Measurements from ENCODE around the gene CHSY1. TPM values are rescaled to one million over a fixed set of nuclear protein-coding genes. Genes with fewer than 3 reads are reported as not detected.
A peak's percentile ranks its signal among the peaks of the same experiment; 100 is the strongest.

The CHSY1 gene
- polyA plus RNA-seq, 2 donors = 3.3 to 5.2 TPM

DNA sequence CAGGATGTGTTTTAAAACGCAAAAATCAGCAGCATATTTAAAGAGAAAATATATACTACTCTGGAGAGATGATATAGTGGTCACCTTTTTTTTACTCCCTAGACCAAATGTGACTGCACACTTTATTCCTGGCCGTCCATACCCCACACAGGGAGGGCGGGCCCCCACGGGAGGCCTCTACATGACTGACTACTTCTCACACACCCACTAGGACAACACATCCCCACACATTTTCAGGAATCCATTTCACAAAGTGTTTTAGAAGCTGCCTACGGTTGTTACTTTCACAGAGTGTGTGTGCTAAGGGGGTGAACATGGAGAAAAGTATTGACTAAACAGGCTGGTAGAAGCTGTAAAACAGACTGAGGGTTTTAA lies 67.9 kb downstream of the CHSY1 start:
- peaks cover 0 to 3% of the 10 kb centered on the region in 2 donors for H3K36me3 ChIP-seq (ENCODE audit: control insufficient read depth in 2 of 2, insufficient read depth in 2 of 2, low read length in 1 of 2)
- H3K9me3 ChIP-seq (ENCODE audit: control insufficient read depth in 2 of 2, insufficient read depth in 1 of 2, low read depth in 1 of 2, low read length in 1 of 2) = no peaks in the 10 kb centered on the region
- peaks cover 9 to 11% of the 10 kb centered on the region in 2 donors for H3K4me1 ChIP-seq (ENCODE audit: control insufficient read depth in 2 of 2, insufficient read depth in 2 of 2, low read length in 1 of 2)
- H3K27me3 ChIP-seq (ENCODE audit: control insufficient read depth in 1 of 2, insufficient read depth in 2 of 2, low read length in 2 of 2) = no peaks in the 10 kb centered on the region
- H3K4me3 ChIP-seq (ENCODE audit: low read depth in 1 of 2, low read length in 2 of 2) = no peak overlapping the region
- 71 to 72% methylated on average over 5 of the region's 5 CpGs for WGBS, 2 donors
- peak overlapping the region in 1 of 2 donors; percentile 44 for H3K27ac ChIP-seq (ENCODE audit: low read depth in 2 of 2, low read length in 1 of 2)

DNA sequence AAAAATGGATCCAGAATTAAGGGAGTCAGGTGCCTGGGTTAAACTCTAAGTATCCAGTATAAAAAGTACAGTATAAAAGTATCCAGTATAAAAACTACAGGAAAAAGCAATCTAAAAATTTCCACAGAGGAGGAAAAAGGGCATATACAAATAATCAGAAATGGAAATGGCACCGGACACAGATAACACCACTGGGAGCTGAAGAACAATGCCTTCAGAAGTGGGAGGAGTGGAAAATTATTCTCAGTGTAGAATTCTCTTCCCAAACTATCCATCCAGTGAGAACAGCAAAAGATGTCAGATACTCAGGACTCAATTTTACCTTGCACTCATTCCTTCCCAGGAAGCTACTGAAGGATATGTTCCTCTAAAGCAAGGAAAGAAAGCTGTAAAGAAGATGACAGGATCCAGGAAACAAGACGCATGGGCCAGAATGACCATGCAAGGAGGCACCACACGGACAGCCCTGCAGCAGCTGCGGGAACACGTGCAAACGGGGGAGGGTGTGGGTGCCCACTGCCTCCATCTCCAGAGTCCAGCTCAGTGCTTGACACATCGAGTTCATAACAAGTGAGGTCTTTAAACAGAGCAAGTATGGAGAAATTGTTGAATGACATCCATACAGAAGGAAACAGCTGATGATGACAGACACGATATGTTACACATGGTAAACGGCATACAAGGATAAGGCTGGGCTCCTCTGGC lies 68.5 kb downstream of the CHSY1 start:
- H3K27me3 ChIP-seq (ENCODE audit: control insufficient read depth in 1 of 2, insufficient read depth in 2 of 2, low read length in 2 of 2) = no peaks in the 10 kb centered on the region
- no peak overlapping the region for H3K27ac ChIP-seq (ENCODE audit: low read depth in 2 of 2, low read length in 1 of 2)
- 69 to 77% methylated on average over 9 of the region's 9 CpGs for WGBS, 2 donors
- no peaks in the 10 kb centered on the region for H3K9me3 ChIP-seq (ENCODE audit: control insufficient read depth in 2 of 2, insufficient read depth in 1 of 2, low read depth in 1 of 2, low read length in 1 of 2)
- no peak overlapping the region for H3K4me3 ChIP-seq (ENCODE audit: low read depth in 1 of 2, low read length in 2 of 2)
- peaks cover 11% of the 10 kb centered on the region in 2 donors for H3K4me1 ChIP-seq (ENCODE audit: control insufficient read depth in 2 of 2, insufficient read depth in 2 of 2, low read length in 1 of 2)
- H3K36me3 ChIP-seq (ENCODE audit: control insufficient read depth in 2 of 2, insufficient read depth in 2 of 2, low read length in 1 of 2) = peaks cover 0 to 4% of the 10 kb centered on the region in 2 donors

DNA sequence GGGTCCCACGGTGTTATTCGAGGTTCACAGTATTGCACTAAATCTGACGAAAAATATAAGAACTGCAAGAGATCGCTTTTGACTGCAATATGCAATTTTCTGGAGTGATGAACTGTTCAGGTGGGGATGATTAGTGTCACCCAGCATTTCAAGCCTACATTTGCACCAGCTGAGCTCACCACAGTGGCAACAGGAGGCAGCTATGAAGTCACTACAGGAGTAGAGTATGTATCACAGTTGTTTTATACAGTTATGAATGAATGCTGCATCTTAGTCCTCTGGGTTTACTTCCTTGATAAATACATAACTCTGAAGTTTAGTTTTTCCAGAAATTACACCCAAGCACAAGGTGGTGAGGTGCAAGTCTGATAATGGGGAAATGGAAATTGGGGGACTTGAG lies 69.6 kb downstream of the CHSY1 start:
- no peaks in the 10 kb centered on the region for H3K9me3 ChIP-seq (ENCODE audit: control insufficient read depth in 2 of 2, insufficient read depth in 1 of 2, low read depth in 1 of 2, low read length in 1 of 2)
- peaks cover 0 to 6% of the 10 kb centered on the region in 2 donors for H3K36me3 ChIP-seq (ENCODE audit: control insufficient read depth in 2 of 2, insufficient read depth in 2 of 2, low read length in 1 of 2)
- no peak overlapping the region for H3K27ac ChIP-seq (ENCODE audit: low read depth in 2 of 2, low read length in 1 of 2)
- H3K4me3 ChIP-seq (ENCODE audit: low read depth in 1 of 2, low read length in 2 of 2) = no peak overlapping the region
- H3K4me1 ChIP-seq (ENCODE audit: control insufficient read depth in 2 of 2, insufficient read depth in 2 of 2, low read length in 1 of 2) = peaks cover 13 to 17% of the 10 kb centered on the region in 2 donors
- 71 to 78% methylated on average over 4 of the region's 4 CpGs for WGBS, 2 donors
- H3K27me3 ChIP-seq (ENCODE audit: control insufficient read depth in 1 of 2, insufficient read depth in 2 of 2, low read length in 2 of 2) = no peaks in the 10 kb centered on the region

DNA sequence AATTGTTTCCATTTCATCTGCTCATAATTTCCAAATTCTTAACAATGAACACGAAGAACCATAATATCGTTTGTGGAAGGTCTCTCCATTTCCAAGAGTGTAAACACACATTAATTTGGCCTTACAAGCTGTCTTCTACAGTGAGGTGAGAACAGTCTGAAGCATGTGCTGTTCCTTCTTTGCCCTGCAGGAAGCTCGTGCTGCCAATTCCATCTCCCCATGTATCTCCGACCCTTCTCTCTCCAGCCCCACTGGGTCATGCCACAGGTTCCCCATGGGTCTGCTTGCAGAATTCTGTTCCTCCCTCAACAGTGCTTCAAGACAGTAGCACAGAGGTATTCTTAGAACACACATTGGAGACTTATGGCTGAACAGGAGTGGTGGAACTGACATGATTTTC lies 70.5 kb downstream of the CHSY1 start:
- peaks cover 13 to 17% of the 10 kb centered on the region in 2 donors for H3K4me1 ChIP-seq (ENCODE audit: control insufficient read depth in 2 of 2, insufficient read depth in 2 of 2, low read length in 1 of 2)
- 88 to 89% methylated on average over 4 of the region's 4 CpGs for WGBS, 2 donors

DNA sequence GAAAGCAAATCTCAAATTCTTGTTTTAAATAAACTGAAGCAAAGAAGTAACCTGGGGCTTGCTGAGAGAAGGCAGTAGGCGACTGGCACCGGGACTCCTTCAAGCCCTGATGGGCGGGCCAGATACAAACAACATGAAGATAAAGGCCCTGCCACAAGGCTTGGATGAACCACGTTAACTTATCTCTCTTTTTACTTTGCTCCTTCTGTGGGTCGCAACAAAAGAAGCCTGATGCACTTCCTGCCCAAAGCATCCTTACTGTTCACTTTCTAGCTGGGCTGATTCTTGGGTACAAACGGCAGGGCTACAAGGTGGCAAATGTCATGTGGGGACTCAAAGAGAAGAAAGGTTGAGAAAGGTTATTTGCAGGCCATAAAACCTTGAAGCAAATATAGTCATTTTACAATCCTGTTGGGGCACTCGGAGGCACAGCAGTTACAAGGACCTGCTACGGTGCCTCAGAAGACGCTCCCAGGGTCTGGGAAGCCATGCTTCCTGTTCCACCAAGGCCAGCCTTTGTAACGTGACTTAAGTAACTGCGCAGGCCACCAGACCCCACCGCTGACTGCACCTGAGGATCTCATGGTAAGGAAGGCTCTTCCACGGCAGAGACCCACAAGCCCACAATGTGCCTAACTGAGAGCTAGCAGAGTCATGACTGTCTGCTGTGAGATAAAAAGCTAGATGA lies 71.1 kb downstream of the CHSY1 start:
- Histone ChIP-seq H3K27ac (ENCODE audit: low read depth in 2 of 2, low read length in 1 of 2) (no peak overlapping the region), H3K9me3 (ENCODE audit: control insufficient read depth in 2 of 2, insufficient read depth in 1 of 2, low read depth in 1 of 2, low read length in 1 of 2) (no peaks in the 10 kb centered on the region), H3K36me3 (ENCODE audit: control insufficient read depth in 2 of 2, insufficient read depth in 2 of 2, low read length in 1 of 2) (peaks cover 0 to 6% of the 10 kb centered on the region in 2 donors), H3K27me3 (ENCODE audit: control insufficient read depth in 1 of 2, insufficient read depth in 2 of 2, low read length in 2 of 2) (no peaks in the 10 kb centered on the region), H3K4me1 (ENCODE audit: control insufficient read depth in 2 of 2, insufficient read depth in 2 of 2, low read length in 1 of 2) (peaks cover 13 to 17% of the 10 kb centered on the region in 2 donors), H3K4me3 (ENCODE audit: low read depth in 1 of 2, low read length in 2 of 2) (no peak overlapping the region)
- WGBS, 2 donors = 88 to 92% methylated on average over 13 of the region's 13 CpGs

More for the DNA sequence above, 70.5 kb downstream of the CHSY1 start:
- no peaks in the 10 kb centered on the region for H3K27me3 ChIP-seq (ENCODE audit: control insufficient read depth in 1 of 2, insufficient read depth in 2 of 2, low read length in 2 of 2)
- peaks cover 0 to 6% of the 10 kb centered on the region in 2 donors for H3K36me3 ChIP-seq (ENCODE audit: control insufficient read depth in 2 of 2, insufficient read depth in 2 of 2, low read length in 1 of 2)
- no peak overlapping the region for H3K4me3 ChIP-seq (ENCODE audit: low read depth in 1 of 2, low read length in 2 of 2)
- no peaks in the 10 kb centered on the region for H3K9me3 ChIP-seq (ENCODE audit: control insufficient read depth in 2 of 2, insufficient read depth in 1 of 2, low read depth in 1 of 2, low read length in 1 of 2)
- H3K27ac ChIP-seq (ENCODE audit: low read depth in 2 of 2, low read length in 1 of 2) = no peak overlapping the region

DNA sequence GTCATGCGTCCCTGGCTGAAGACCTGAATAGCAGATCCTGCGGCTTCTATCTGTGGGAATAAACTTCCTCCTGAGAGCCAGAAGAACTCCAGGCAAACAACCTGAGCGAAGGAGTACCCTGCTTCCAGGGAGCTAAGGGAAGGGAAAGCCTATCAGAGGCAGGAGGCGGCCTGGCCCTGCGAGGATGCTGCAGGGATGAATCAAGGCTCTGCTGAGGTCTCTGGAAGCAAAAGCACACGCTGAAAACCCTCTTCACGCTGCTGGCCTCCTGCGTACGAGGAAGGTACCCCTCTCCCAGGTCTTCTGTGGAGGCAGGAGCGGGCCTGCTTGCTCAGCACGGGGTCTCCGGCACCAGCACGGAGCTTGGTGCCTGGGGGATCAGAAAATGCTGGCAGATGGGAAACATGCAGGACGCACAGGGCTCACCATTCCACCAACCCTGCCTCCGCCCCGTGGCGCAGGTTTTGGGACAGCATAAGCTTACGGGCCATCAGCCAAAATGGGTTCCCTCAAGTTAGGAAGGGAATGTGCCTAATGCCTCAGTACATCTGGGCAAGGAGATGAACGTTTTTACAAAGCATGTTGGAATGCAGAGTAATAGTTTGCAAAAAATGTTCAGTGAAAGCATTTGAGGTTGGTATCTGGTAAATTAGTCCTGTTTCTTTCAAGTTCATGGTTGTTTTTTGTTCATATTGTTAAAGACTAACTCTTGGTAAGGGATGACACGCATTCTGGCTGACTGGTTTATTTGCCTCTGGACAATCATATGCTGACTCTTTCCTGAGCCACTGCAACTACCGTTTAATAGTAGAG lies 72.3 kb downstream of the CHSY1 start:
- Histone ChIP-seq H3K4me3 (ENCODE audit: low read depth in 1 of 2, low read length in 2 of 2) (no peak overlapping the region), H3K36me3 (ENCODE audit: control insufficient read depth in 2 of 2, insufficient read depth in 2 of 2, low read length in 1 of 2) (peaks cover 0 to 6% of the 10 kb centered on the region in 2 donors), H3K27ac (ENCODE audit: low read depth in 2 of 2, low read length in 1 of 2) (no peak overlapping the region), H3K9me3 (ENCODE audit: control insufficient read depth in 2 of 2, insufficient read depth in 1 of 2, low read depth in 1 of 2, low read length in 1 of 2) (no peaks in the 10 kb centered on the region), H3K4me1 (ENCODE audit: control insufficient read depth in 2 of 2, insufficient read depth in 2 of 2, low read length in 1 of 2) (peaks cover 14 to 17% of the 10 kb centered on the region in 2 donors), H3K27me3 (ENCODE audit: control insufficient read depth in 1 of 2, insufficient read depth in 2 of 2, low read length in 2 of 2) (no peaks in the 10 kb centered on the region)
- WGBS, 2 donors = 52 to 64% methylated on average over 21 of the region's 21 CpGs

DNA sequence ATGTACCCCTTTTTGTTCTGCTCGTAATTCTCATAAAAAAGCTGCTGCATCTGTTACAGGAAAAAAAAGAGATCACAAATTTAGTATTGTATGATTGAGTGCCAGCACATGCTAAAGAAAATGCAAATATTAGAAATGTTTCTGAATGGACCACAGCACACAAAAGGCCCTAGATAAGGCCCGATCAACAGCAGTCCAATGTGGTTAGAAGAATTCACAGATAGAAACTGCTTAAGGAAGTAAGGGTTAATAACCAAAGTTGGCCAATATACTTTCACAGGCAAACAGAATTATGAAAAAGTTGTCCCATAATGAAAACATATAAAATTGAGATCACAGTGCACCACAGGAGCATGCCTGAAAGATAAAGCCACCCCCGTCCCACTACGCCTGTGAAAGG lies 72.9 kb downstream of the CHSY1 start:
- no peaks in the 10 kb centered on the region for H3K27me3 ChIP-seq (ENCODE audit: control insufficient read depth in 1 of 2, insufficient read depth in 2 of 2, low read length in 2 of 2)
- H3K27ac ChIP-seq (ENCODE audit: low read depth in 2 of 2, low read length in 1 of 2) = no peak overlapping the region
- H3K36me3 ChIP-seq (ENCODE audit: control insufficient read depth in 2 of 2, insufficient read depth in 2 of 2, low read length in 1 of 2) = peaks cover 0 to 6% of the 10 kb centered on the region in 2 donors
- H3K4me1 ChIP-seq (ENCODE audit: control insufficient read depth in 2 of 2, insufficient read depth in 2 of 2, low read length in 1 of 2) = peaks cover 16 to 23% of the 10 kb centered on the region in 2 donors
- WGBS, 2 donors = 89 to 91% methylated on average over 4 of the region's 4 CpGs
- no peaks in the 10 kb centered on the region for H3K9me3 ChIP-seq (ENCODE audit: control insufficient read depth in 2 of 2, insufficient read depth in 1 of 2, low read depth in 1 of 2, low read length in 1 of 2)
- no peak overlapping the region for H3K4me3 ChIP-seq (ENCODE audit: low read depth in 1 of 2, low read length in 2 of 2)

DNA sequence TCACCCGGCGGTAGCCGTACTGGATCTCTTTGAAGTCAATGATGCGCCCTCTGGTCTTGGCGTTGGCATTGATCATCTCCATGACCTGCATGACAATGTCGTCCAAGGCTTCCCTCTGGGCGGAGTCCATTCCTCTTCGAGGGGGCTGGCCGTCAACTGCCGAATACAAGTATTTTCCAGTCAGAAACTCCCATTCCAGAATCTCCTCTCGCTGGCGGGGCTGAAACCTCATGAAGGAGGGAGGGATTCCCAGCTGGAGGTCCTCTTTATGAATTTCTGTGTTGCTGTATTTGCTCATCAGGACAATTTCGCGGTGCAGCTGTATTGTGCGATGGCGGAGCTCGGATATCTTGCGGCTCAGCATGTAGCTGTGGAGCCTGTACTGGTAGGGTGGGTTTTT lies 73.4 kb downstream of the CHSY1 start:
- 81 to 88% methylated on average over 18 of the region's 18 CpGs for WGBS, 2 donors
- peak overlapping the region; percentile 16 to 33 for H3K27ac ChIP-seq (ENCODE audit: low read depth in 2 of 2, low read length in 1 of 2)
- H3K36me3 ChIP-seq (ENCODE audit: control insufficient read depth in 2 of 2, insufficient read depth in 2 of 2, low read length in 1 of 2) = peaks cover 0 to 4% of the 10 kb centered on the region in 2 donors
- H3K27me3 ChIP-seq (ENCODE audit: control insufficient read depth in 1 of 2, insufficient read depth in 2 of 2, low read length in 2 of 2) = no peaks in the 10 kb centered on the region
- H3K4me1 ChIP-seq (ENCODE audit: control insufficient read depth in 2 of 2, insufficient read depth in 2 of 2, low read length in 1 of 2) = peaks cover 16 to 28% of the 10 kb centered on the region in 2 donors
- no peak overlapping the region for H3K4me3 ChIP-seq (ENCODE audit: low read depth in 1 of 2, low read length in 2 of 2)
- no peaks in the 10 kb centered on the region for H3K9me3 ChIP-seq (ENCODE audit: control insufficient read depth in 2 of 2, insufficient read depth in 1 of 2, low read depth in 1 of 2, low read length in 1 of 2)

DNA sequence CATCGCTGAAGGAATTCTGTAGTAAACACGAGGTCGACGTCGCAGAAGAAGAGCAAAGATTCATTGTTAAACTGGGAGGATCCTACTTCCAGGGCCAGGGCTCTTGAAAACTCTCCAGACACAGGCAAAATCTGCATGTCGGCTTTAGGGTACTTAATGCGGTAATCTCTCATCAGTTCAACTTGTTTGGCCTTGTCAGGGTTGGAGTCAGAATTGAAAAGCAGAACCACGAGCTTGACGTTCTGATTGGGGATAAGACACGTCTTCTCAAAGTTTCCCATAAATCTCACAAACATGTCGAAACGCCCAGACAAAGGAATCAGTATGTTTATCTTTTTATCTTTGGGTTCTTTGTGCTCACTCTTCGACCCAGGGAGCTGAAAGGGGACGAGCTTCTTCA lies 74.0 kb downstream of the CHSY1 start:
- H3K27ac ChIP-seq (ENCODE audit: low read depth in 2 of 2, low read length in 1 of 2) = peak overlapping the region; percentile 16 to 33
- no peaks in the 10 kb centered on the region for H3K9me3 ChIP-seq (ENCODE audit: control insufficient read depth in 2 of 2, insufficient read depth in 1 of 2, low read depth in 1 of 2, low read length in 1 of 2)
- WGBS, 2 donors = 55 to 65% methylated on average over 14 of the region's 14 CpGs
- H3K4me1 ChIP-seq (ENCODE audit: control insufficient read depth in 2 of 2, insufficient read depth in 2 of 2, low read length in 1 of 2) = peaks cover 16 to 33% of the 10 kb centered on the region in 2 donors
- peaks cover 0 to 6% of the 10 kb centered on the region in 2 donors for H3K36me3 ChIP-seq (ENCODE audit: control insufficient read depth in 2 of 2, insufficient read depth in 2 of 2, low read length in 1 of 2)
- H3K27me3 ChIP-seq (ENCODE audit: control insufficient read depth in 1 of 2, insufficient read depth in 2 of 2, low read length in 2 of 2) = no peaks in the 10 kb centered on the region
- H3K4me3 ChIP-seq (ENCODE audit: low read depth in 1 of 2, low read length in 2 of 2) = no peak overlapping the region
